Peyer's patch (tissue), 4 donors: ENCODE measurements around the gene FUT8. TPM values are rescaled to one million over a fixed set of nuclear protein-coding genes. Genes with fewer than 3 reads are reported as not detected.

Experiments
- DNase-seq, 3 donors: peaks; one replicate each; pipeline ENCODE4 v3.0.0-alpha.2; 2017 to 2019
- H3K27ac ChIP-seq, 4 donors: fragments of 200-600 bp; sonication (generic); one replicate each; pipeline ENCODE4 v1.5.1; 2016 to 2019
- H3K27me3 ChIP-seq, 2 donors: fragments of 200-600 bp; sonication (generic); one replicate each; pipeline ENCODE4 v1.5.1; 2019
- H3K36me3 ChIP-seq, 3 donors: fragments of 200-600 bp; sonication (generic); one replicate each; pipeline ENCODE4 v1.5.1; 2016 to 2019
- H3K4me1 ChIP-seq, 4 donors: fragments of 200-600 bp; sonication (generic); one replicate each; pipeline ENCODE4 v1.5.1; 2016 to 2019
- H3K4me3 ChIP-seq, 4 donors: fragments of 200-600 bp; sonication (generic); 1 replicate in 3 of 4; 2 replicates in 1 of 4; pipeline ENCODE4 v1.5.1; 2016 to 2019; ENCODE audit warnings: mild to moderate bottlenecking in 1 of 4
- H3K9me3 ChIP-seq, 4 donors: fragments of 200-600 bp; sonication (generic); one replicate each; pipeline ENCODE4 v1.5.1; 2016 to 2019; ENCODE audit warnings: mild to moderate bottlenecking in 1 of 4
- CTCF ChIP-seq, 6 experiments: fragments of 450-650 bp in 4 of 6; fragments of 200-600 bp in 2 of 6; sonication (generic) in 1 of 6; IDR thresholded peaks; one replicate each; pipeline ENCODE4 v1.5.1; 2017 to 2019; ENCODE audit warnings: antibody characterized with exemption in 6 of 6, mild to moderate bottlenecking in 3 of 6, moderate library complexity in 1 of 6
- POLR2A ChIP-seq, 2 donors: fragments of 450-650 bp; IDR thresholded peaks; one replicate each; pipeline ENCODE4 v1.5.1; 2017; ENCODE audit warnings: antibody characterized with exemption in 2 of 2, mild to moderate bottlenecking in 2 of 2, moderate library complexity in 2 of 2
- total RNA-seq, 4 donors: library from RNA; depleted of rRNA; stranded (reverse); fragments of >200 nt; gene quantifications; one replicate each; pipeline ENCODE4 v1.1.0, GENCODE V29; 2016

The FUT8 gene
- total RNA-seq, 4 donors from 2014 or later: 46.4 to 126 (median 55.9) TPM

GRCh38 chr14:65503771-65504170 is 91.2 kb downstream of the FUT8 start:
- no peak overlapping the region for H3K4me3 ChIP-seq
- no peaks in the 10 kb centered on the region for H3K27me3 ChIP-seq
- TF ChIP-seq POLR2A (IDR thresholded peaks at IDR 0.05) (no peak), CTCF (IDR thresholded peaks at IDR 0.05) (no peak)
- H3K27ac ChIP-seq: no peak overlapping the region
- DNase-seq: no peak
- no peaks in the 10 kb centered on the region for H3K4me1 ChIP-seq
- H3K9me3 ChIP-seq: no peaks in the 10 kb centered on the region
- H3K36me3 ChIP-seq: no peaks in the 10 kb centered on the region

- no peaks in the 10 kb centered on the region for H3K27me3 ChIP-seq
- H3K36me3 ChIP-seq: no peaks in the 10 kb centered on the region
- TF ChIP-seq POLR2A (IDR thresholded peaks at IDR 0.05) (no peak), CTCF (IDR thresholded peaks at IDR 0.05) (no peak)
- no peaks in the 10 kb centered on the region for H3K9me3 ChIP-seq
- DNase-seq: no peak
- no peak overlapping the region for H3K27ac ChIP-seq
- no peak overlapping the region for H3K4me3 ChIP-seq
- H3K4me1 ChIP-seq: no peaks in the 10 kb centered on the region
Measured at GRCh38 chr14:65506801-65507200, 94.3 kb downstream of the FUT8 start.

GRCh38 chr14:65509842-65510241 is 97.3 kb downstream of the FUT8 start:
- TF ChIP-seq POLR2A (IDR thresholded peaks at IDR 0.05) (no peak), CTCF (IDR thresholded peaks at IDR 0.05) (no peak)
- H3K4me1 ChIP-seq: no peaks in the 10 kb centered on the region
- H3K36me3 ChIP-seq: no peaks in the 10 kb centered on the region
- no peak overlapping the region for H3K4me3 ChIP-seq
- H3K27ac ChIP-seq: no peak overlapping the region
- no peak for DNase-seq
- no peaks in the 10 kb centered on the region for H3K27me3 ChIP-seq
- no peaks in the 10 kb centered on the region for H3K9me3 ChIP-seq

- H3K27ac ChIP-seq: no peak overlapping the region
- H3K36me3 ChIP-seq: no peaks in the 10 kb centered on the region
- DNase-seq: no peak
- no peaks in the 10 kb centered on the region for H3K4me1 ChIP-seq
- no peak overlapping the region for H3K4me3 ChIP-seq
- H3K9me3 ChIP-seq: no peaks in the 10 kb centered on the region
- H3K27me3 ChIP-seq: no peaks in the 10 kb centered on the region
- TF ChIP-seq CTCF (IDR thresholded peaks at IDR 0.05) (no peak), POLR2A (IDR thresholded peaks at IDR 0.05) (no peak)
Measured at GRCh38 chr14:65513671-65514070, 101.1 kb downstream of the FUT8 start.

- Histone ChIP-seq H3K9me3 (no peaks in the 10 kb centered on the region), H3K27ac (no peak overlapping the region), H3K4me1 (no peaks in the 10 kb centered on the region), H3K27me3 (no peaks in the 10 kb centered on the region), H3K36me3 (no peaks in the 10 kb centered on the region), H3K4me3 (no peak overlapping the region)
- no peak for TF ChIP-seq CTCF (IDR thresholded peaks at IDR 0.05)
- no peak for TF ChIP-seq POLR2A (IDR thresholded peaks at IDR 0.05)
- DNase-seq: no peak
Measured at GRCh38 chr14:65517635-65518542, 105.4 kb downstream of the FUT8 start.
